GM19455 (cell line): ENCODE results near the gene PSMB3.
A peak's percentile ranks its signal among the peaks of the same experiment; 100 is the strongest.

Experiments used
- ATAC-seq: cut with Tn5 transposase; IDR thresholded peaks from one replicate; pipeline ENCODE4 v1.9.1; 2021; ENCODE audit not compliant: unreplicated experiment

PSMB3 gene

GRCh38 chr17:38752308-38753070 lies at the start of gene PSMB3:
Gene PSMB3, plus strand, starts transcription at chr17:38752741. Its CDS starts 86 bp downstream, at chr17:38752827.
- ATAC-seq, result peak; percentile 83

- ATAC-seq, result no peak
Measured at GRCh38 chr17:38702916-38703741, 49.4 kb upstream of the PSMB3 start.

GRCh38 chr17:38703742-38704605 lies 48.6 kb upstream of the PSMB3 start:
- ATAC-seq, result no peak

GRCh38 chr17:38704606-38705522 lies 47.7 kb upstream of the PSMB3 start, which contains the start of gene MLLT6:
Gene MLLT6, plus strand, starts transcription at chr17:38705273. Its CDS starts 360 bp downstream, at chr17:38705633.
- ATAC-seq, result no peak

GRCh38 chr17:38705523-38705802 lies 47.1 kb upstream of the PSMB3 start:
- no peak for ATAC-seq

- no peak for ATAC-seq
Measured at GRCh38 chr17:38705803-38706504, 46.6 kb upstream of the PSMB3 start.

- ATAC-seq, result no peak
Measured at GRCh38 chr17:38706505-38707216, 45.9 kb upstream of the PSMB3 start.

- no peak for ATAC-seq
Measured at GRCh38 chr17:38707678-38708351, 44.7 kb upstream of the PSMB3 start.

GRCh38 chr17:38709104-38709820 lies 43.3 kb upstream of the PSMB3 start:
- no peak for ATAC-seq

GRCh38 chr17:38709864-38710603 lies 42.5 kb upstream of the PSMB3 start:
- ATAC-seq, result no peak

- ATAC-seq, result no peak
Measured at GRCh38 chr17:38710604-38710962, 42.0 kb upstream of the PSMB3 start.

GRCh38 chr17:38710985-38711384 lies 41.6 kb upstream of the PSMB3 start:
- no peak for ATAC-seq

GRCh38 chr17:38711792-38712571 lies 40.6 kb upstream of the PSMB3 start:
- no peak for ATAC-seq

GRCh38 chr17:38712593-38712992 lies 39.9 kb upstream of the PSMB3 start:
- no peak for ATAC-seq

- no peak for ATAC-seq
Measured at GRCh38 chr17:38713456-38714075, 39.0 kb upstream of the PSMB3 start.
